B cell (primary cell): ENCODE results near the gene ZNF428. TPM values are rescaled to one million over a fixed set of nuclear protein-coding genes. Genes with fewer than 3 reads are reported as not detected.
"Not testable (repeated sequence)": the region's sequence is repeated elsewhere in the genome, so short reads cannot be mapped to it uniquely, and the experiment has no call there.

Experiments
- ATAC-seq: fragments of 200-7000 bp; cut with Tn5 transposase; one replicate; pipeline ENCODE4 v1.10.0; 2021; ENCODE audit warnings: low read depth, mild to moderate bottlenecking, moderate number of reproducible peaks, moderate library complexity
- CTCF ChIA-PET: fragments of 350-600 bp; sonication (Branson Sonifier 250); formaldehyde crosslinking; loops from one replicate; lab custom pipeline; 2021; ENCODE audit warnings: antibody characterized with exemption, inconsistent platforms; lab: Charles Lee
- POLR2A ChIA-PET: fragments of 350-600 bp; sonication (Branson Sonifier 250); formaldehyde crosslinking; loops from one replicate; lab custom pipeline; 2021; ENCODE audit warnings: antibody characterized with exemption; lab: Charles Lee
- DNase-seq: peaks from one replicate; pipeline ENCODE4 v3.0.0; 2013
- H2AFZ ChIP-seq: 2 replicates; pipeline ENCODE4 v1.6.1; 2012; ENCODE audit warnings: mild to moderate bottlenecking, low read depth, low read length; ENCODE audit not compliant: insufficient read depth, poor library complexity, severe bottlenecking
- H3K27ac ChIP-seq, 2 donors: 1 replicate in 1 of 2; 2 replicates in 1 of 2; pipeline ENCODE4 v1.5.1; 2012 to 2013; ENCODE audit warnings: low read length in 2 of 2, mild to moderate bottlenecking in 2 of 2, moderate library complexity in 1 of 2
- H3K27me3 ChIP-seq, 4 experiments: fragments of 200-600 bp in 1 of 4; sonication (generic) in 1 of 4; replicated peaks in 1 of 4; 1 replicate in 2 of 4; 2 replicates in 2 of 4; pipeline versions ENCODE4 v1.6.1 to v1.7.0; 2013 to 2016; ENCODE audit warnings: low read length in 3 of 4, mild to moderate bottlenecking in 2 of 4, mixed read lengths in 1 of 4, moderate library complexity in 1 of 4; ENCODE audit not compliant: insufficient read depth in 4 of 4, control insufficient read depth in 3 of 4; ENCODE audit errors: control extremely low read depth in 1 of 4
- H3K36me3 ChIP-seq, 2 experiments: replicated peaks in 1 of 2; 1 replicate in 1 of 2; 2 replicates in 1 of 2; pipeline versions ENCODE4 v1.6.1 to v1.7.1; 2013; ENCODE audit warnings: low read length in 1 of 2; ENCODE audit not compliant: insufficient read depth in 2 of 2, control insufficient read depth in 1 of 2; ENCODE audit errors: control extremely low read depth in 1 of 2, extremely low read depth in 1 of 2
- H3K4me1 ChIP-seq, 2 donors: fragments of 200-600 bp in 1 of 2; sonication (generic) in 1 of 2; 1 replicate in 1 of 2; 2 replicates in 1 of 2; pipeline versions ENCODE4 v1.5.1 to v1.6.1; 2013 to 2017; ENCODE audit warnings: low read length in 2 of 2; ENCODE audit not compliant: control insufficient read depth in 2 of 2, insufficient read depth in 2 of 2
- H3K4me2 ChIP-seq: replicated peaks from 2 replicates; pipeline ENCODE3; 2012; ENCODE audit warnings: mild to moderate bottlenecking, low read depth, low read length; ENCODE audit not compliant: poor library complexity, severe bottlenecking
- H3K4me3 ChIP-seq, 5 experiments: fragments of 200-600 bp in 1 of 5; sonication (generic) in 1 of 5; 1 replicate in 3 of 5; 2 replicates in 2 of 5; pipeline versions ENCODE4 v1.5.1 to v1.7.0; 2011 to 2016; ENCODE audit warnings: low read length in 4 of 5, mild to moderate bottlenecking in 4 of 5, low read depth in 2 of 5, control low read depth in 1 of 5, moderate library complexity in 1 of 5; ENCODE audit not compliant: insufficient read depth in 1 of 5; ENCODE audit errors: control extremely low read depth in 1 of 5, extremely low read depth in 1 of 5
- H3K79me2 ChIP-seq: fragments of 200-600 bp; sonication (generic); one replicate; pipeline ENCODE4 v1.6.0; 2016; ENCODE audit warnings: low read length; ENCODE audit not compliant: control insufficient read depth, insufficient read depth
- H3K9ac ChIP-seq: fragments of 200-600 bp; sonication (generic); 2 replicates; pipeline ENCODE4 v1.6.1; 2017; ENCODE audit warnings: mild to moderate bottlenecking, low read length, moderate library complexity
- H3K9me3 ChIP-seq, 3 donors: one replicate each; pipeline versions ENCODE4 v1.6.1 to v1.7.1; 2013; ENCODE audit warnings: low read length in 2 of 3; ENCODE audit not compliant: control insufficient read depth in 2 of 3, insufficient read depth in 1 of 3; ENCODE audit errors: control extremely low read depth in 1 of 3
- H4K20me1 ChIP-seq: 2 replicates; pipeline ENCODE4 v1.6.0; 2012; ENCODE audit warnings: mild to moderate bottlenecking, low read length; ENCODE audit not compliant: insufficient read depth, control insufficient read depth, poor library complexity, severe bottlenecking
- H3K27ac Mint-ChIP-seq: one replicate; pipeline ENCODE4 v1.8.0; 2021; ENCODE audit warnings: mixed read lengths
- H3K27me3 Mint-ChIP-seq: one replicate; pipeline ENCODE4 v1.8.0; 2021; ENCODE audit warnings: mixed read lengths
- H3K4me1 Mint-ChIP-seq: one replicate; pipeline ENCODE4 v1.8.0; 2021; ENCODE audit warnings: mixed read lengths
- H3K4me3 Mint-ChIP-seq: one replicate; pipeline ENCODE4 v1.8.0; 2021; ENCODE audit warnings: mixed read lengths
- H3K9me3 Mint-ChIP-seq: one replicate; pipeline ENCODE4 v1.8.0; 2022; ENCODE audit warnings: mixed read lengths; ENCODE audit not compliant: insufficient read depth
- EZH2 ChIP-seq: IDR thresholded peaks from 2 replicates; pipeline ENCODE4 v1.6.1; 2012; ENCODE audit warnings: borderline replicate concordance, low read depth, mild to moderate bottlenecking, moderate library complexity, low read length; ENCODE audit not compliant: insufficient read depth, poor library complexity, severe bottlenecking
- WGBS: methylation state at CpG from one replicate; pipeline ENCODE4 v1.1.5; 2013; ENCODE audit warnings: missing lambda C conversion rate; ENCODE audit not compliant: insufficient coverage; 5-methylcytosine and 5-hydroxymethylcytosine counted together
- intact Hi-C: fragments of 100-400 bp; cut with micrococcal nuclease; formaldehyde crosslinking; loops from one replicate; pipeline ENCODE4 v1.10.0; 2022
- polyA plus RNA-seq: library from polyadenylated mRNA; depleted of rRNA; stranded (reverse); fragments of >200 nt; gene quantifications from 2 replicates; pipeline ENCODE4 v1.2.3, GENCODE V29; 2012
- total RNA-seq, 2 donors: library from RNA; stranded (reverse); fragments of 120-200 nt in 1 of 2; gene quantifications; 1 replicate in 1 of 2; 2 replicates in 1 of 2; pipeline versions ENCODE4 v1.2.3 to v1.2.4, GENCODE V29; 2013 to 2022
- TF ChIP-seq, protein P1 (sequence below): fragments of 200-600 bp; IDR thresholded peaks from one replicate; pipeline ENCODE4 v1.8.0; 2022; ENCODE audit warnings: antibody characterized with exemption, mild to moderate bottlenecking

The ZNF428 gene
- total and polyA plus RNA-seq, 2 donors (not counting 1 experiment from before 2014, with no cell fraction given): 16.9 to 19.7 TPM

DNA sequence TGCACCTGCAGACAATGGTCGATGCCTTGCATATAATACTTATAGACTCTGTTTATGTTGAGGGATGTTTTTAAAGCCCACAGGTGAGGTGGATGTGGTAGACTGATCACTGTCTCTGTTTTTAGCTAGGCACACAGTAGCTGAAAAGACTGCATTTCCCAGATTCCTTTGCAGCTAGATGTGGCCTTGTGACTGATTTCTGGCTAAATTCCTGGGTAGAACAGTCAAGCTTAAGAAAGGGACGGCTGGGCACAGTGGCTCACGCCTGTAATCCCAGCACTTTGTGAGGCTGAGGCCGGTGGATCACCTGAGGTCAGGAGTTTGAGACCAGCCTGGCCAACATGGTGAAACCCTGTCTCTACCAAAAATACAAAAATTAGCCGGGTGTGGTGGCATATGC lies 19.1 kb downstream of the ZNF428 start:
- H3K27ac ChIP-seq, DNase-seq, ATAC-seq, POLR2A ChIA-PET, H3K4me3 Mint-ChIP-seq, H2AFZ ChIP-seq, H3K4me2 ChIP-seq, H3K27ac Mint-ChIP-seq, H3K9ac ChIP-seq, H3K9me3 ChIP-seq, H4K20me1 ChIP-seq, H3K27me3 ChIP-seq, intact Hi-C loops, H3K9me3 Mint-ChIP-seq, H3K27me3 Mint-ChIP-seq, H3K4me3 ChIP-seq: not testable (repeated sequence)
- peaks cover 44% of the 10 kb centered on the region for H3K4me1 Mint-ChIP-seq
- H3K79me2 ChIP-seq: peaks cover 37% of the 10 kb centered on the region
- H3K36me3 ChIP-seq: peaks cover 0 to 31% of the 10 kb centered on the region in 2 experiments
- 100% methylated on average over 1 of the region's 5 CpGs for WGBS
- CTCF ChIA-PET: interaction anchor here (1.1 to 1.3 kb wide), 3 partner anchors 18 to 45 kb away, joined by 3 to 6 read pairs (median 4); no protein-coding TSS in a partner anchor
- peaks cover 27 to 33% of the 10 kb centered on the region in 2 donors for H3K4me1 ChIP-seq

DNA sequence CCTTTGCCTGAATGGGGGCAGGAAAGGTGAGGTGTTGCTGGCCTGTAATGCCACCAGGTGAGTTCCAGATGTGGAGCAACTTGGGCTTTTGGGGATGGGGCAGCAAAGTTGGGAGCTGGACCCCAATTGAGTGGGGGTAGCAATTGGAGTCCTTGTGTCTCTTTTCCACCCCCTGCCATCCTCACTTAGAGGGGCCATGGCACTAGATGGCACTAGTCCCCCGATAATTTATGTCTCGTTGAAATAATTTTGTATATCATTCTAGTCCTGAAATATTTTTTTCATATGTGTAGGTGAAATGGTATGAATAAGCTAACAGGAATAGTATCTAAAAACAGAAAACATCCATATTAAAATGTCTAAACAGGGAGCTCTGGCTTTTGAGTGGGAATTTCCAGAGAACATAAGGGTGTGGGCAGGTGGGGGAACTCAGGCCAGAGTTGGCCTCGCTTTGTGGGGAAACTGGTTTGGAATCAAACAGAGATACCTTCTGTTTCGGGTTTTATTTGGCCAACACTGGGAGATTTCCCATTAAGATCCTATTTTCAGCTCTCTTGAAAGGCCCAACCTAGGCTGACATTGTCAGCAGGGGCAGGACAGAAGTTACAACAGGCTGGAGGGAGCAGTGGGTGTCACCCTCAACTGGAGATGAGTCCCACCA lies 19.7 kb downstream of the ZNF428 start:
- intact Hi-C loops: no loop called here
- Histone ChIP-seq H3K36me3 (peaks cover 0 to 31% of the 10 kb centered on the region in 2 experiments), H3K4me2 (no peak overlapping the region), H2AFZ (no peak overlapping the region), H3K4me3 (no peak overlapping the region), H3K9me3 (no peaks in the 10 kb centered on the region), H3K4me1 (peaks cover 27 to 39% of the 10 kb centered on the region in 2 donors), H4K20me1 (no peaks in the 10 kb centered on the region), H3K27me3 (no peaks in the 10 kb centered on the region), H3K27ac (no peak overlapping the region), H3K9ac (no peak overlapping the region), H3K79me2 (peaks cover 42% of the 10 kb centered on the region)
- H3K4me1 Mint-ChIP-seq: peaks cover 44% of the 10 kb centered on the region
- ATAC-seq (no peak), DNase-seq (no peak)
- H3K4me3 Mint-ChIP-seq: no peak overlapping the region
- H3K27me3 Mint-ChIP-seq: no peaks in the 10 kb centered on the region
- CTCF ChIA-PET: interaction anchor here (0.6 to 1.3 kb wide), 5 partner anchors 18 to 45 kb away, joined by 3 to 6 read pairs (median 3); no protein-coding TSS in a partner anchor
- POLR2A ChIA-PET: no interaction called here
- no peak for TF ChIP-seq EZH2
- TF ChIP-seq, protein P1, sequence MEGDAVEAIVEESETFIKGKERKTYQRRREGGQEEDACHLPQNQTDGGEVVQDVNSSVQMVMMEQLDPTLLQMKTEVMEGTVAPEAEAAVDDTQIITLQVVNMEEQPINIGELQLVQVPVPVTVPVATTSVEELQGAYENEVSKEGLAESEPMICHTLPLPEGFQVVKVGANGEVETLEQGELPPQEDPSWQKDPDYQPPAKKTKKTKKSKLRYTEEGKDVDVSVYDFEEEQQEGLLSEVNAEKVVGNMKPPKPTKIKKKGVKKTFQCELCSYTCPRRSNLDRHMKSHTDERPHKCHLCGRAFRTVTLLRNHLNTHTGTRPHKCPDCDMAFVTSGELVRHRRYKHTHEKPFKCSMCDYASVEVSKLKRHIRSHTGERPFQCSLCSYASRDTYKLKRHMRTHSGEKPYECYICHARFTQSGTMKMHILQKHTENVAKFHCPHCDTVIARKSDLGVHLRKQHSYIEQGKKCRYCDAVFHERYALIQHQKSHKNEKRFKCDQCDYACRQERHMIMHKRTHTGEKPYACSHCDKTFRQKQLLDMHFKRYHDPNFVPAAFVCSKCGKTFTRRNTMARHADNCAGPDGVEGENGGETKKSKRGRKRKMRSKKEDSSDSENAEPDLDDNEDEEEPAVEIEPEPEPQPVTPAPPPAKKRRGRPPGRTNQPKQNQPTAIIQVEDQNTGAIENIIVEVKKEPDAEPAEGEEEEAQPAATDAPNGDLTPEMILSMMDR: no peak
- no peaks in the 10 kb centered on the region for H3K9me3 Mint-ChIP-seq
- WGBS: 100% methylated on average over 1 of the region's 4 CpGs
- no peak overlapping the region for H3K27ac Mint-ChIP-seq
